Anterior cingulate cortex (tissue), 58 donors: ENCODE measurements around the gene CCSER1.

ENCODE experiments used
- DNase-seq, 58 donors: peaks; one replicate each; lab custom pipeline; 2025; lab: John Stamatoyannopoulos, UW

Gene CCSER1

DNA sequence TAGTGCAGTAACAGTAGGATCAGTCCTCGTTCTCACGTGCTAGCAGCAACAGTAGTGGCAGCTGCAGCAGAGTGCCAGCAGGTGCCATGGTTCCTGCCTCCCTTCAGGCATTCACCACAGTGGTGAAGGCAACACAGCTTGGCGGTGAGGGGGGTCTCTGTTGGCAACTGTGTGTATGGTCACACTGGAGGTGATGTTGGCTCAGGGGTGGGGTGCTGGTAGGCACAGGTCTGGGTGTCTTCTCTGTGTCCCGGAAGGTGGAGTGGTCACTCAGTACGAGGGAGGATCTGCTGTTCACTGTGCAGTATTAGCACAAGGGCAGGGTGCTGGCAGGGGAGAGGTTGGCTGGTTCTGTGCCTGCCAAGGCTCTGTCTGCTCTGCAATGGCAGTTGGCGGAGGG lies 671.8 kb downstream of the CCSER1 start:
- no peak for DNase-seq

- DNase-seq: no peak
Measured at GRCh38 chr4:90799895-90800294, 672.7 kb downstream of the CCSER1 start.

GRCh38 chr4:90815569-90815968 lies 688.4 kb downstream of the CCSER1 start:
- no peak for DNase-seq

GRCh38 chr4:90816754-90817153 lies 689.6 kb downstream of the CCSER1 start:
- DNase-seq: no peak

DNA sequence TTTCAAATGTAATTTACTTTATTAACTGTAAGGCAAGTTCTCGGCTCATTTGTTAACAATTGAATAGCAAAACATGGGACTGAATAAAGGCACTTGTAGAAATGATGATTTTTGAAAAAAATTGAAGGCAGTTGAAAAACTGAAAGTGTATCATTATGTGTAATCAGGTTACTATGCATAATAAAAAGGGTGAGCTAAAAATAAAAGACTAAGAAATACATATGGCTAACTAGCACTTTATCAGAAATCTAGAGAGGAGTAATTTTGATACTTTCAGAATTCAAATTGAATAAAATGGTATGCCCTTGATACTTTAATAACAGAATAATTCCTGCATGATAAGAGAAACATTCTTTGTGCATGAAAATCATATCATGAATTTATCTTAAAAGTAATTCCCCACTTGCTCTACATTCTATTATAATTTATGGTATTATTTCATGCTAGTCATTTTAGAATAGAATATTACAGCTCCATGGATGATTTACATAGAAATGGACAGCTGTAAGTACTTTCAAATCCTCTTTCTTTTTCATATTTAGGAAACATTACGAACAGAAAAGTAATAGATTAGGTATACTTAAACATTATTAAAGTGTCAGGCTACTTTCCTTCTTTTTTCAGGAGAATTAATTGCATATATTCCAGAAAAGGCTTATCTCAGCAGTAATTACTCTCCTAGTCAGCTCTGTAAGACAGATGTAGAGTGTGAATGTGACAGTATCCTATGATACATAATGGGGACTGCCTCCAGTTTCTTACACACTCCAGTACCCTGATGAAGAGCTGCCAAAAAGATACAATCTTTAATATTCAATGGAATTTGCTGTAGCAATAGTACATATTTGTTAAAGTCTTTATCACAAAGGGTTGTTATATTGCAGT lies 697.3 kb downstream of the CCSER1 start:
- no peak for DNase-seq

GRCh38 chr4:90825849-90826248 lies 698.7 kb downstream of the CCSER1 start:
- no peak for DNase-seq

GRCh38 chr4:90833706-90834105 lies 706.5 kb downstream of the CCSER1 start:
- no peak for DNase-seq

GRCh38 chr4:90837241-90837640 lies 710.0 kb downstream of the CCSER1 start:
- no peak for DNase-seq

- peak in 1 of 58 donors; percentile 10 for DNase-seq
Measured at GRCh38 chr4:90838859-90839258, 711.7 kb downstream of the CCSER1 start.

DNA sequence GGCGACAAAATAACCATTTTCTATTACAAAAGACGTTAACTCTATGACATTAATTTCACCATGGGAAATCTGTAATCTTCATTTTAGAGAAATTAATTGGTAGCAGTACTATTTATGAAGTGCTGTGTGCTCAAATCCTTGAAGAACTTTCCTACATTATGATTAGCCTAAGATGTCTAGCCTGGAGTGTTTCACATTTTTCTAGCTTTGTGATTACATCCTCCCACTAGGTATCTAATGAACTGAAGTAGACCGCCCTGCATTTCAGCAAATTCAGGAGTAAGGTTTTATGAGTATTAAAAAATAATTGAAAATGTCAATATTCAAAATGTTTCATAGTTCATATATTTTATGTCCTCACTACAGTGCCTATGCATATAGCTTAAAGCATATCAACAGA lies 713.1 kb downstream of the CCSER1 start:
- no peak for DNase-seq

GRCh38 chr4:90840828-90841227 lies 713.6 kb downstream of the CCSER1 start:
- no peak for DNase-seq

DNA sequence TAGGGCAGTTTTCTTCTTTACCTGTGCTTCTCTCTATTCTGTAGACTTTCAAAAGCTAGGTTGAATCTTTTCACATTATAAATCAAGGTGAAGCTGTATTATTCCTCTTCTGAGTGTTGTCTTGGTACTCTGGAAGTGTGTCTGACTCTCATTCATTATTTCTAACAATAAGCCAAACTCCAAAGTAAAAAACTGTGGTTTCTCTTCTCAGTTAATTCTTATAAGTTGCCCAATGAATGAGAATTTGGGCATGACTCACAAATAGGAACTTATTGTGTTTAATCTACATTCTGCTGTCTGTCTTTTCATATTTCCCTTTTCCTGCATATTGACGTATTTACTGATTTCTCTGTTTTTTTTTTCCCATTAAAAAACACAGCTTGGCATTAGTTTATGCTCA lies 714.5 kb downstream of the CCSER1 start:
- DNase-seq: no peak

GRCh38 chr4:90842960-90843359 lies 715.8 kb downstream of the CCSER1 start:
- DNase-seq: no peak

DNA sequence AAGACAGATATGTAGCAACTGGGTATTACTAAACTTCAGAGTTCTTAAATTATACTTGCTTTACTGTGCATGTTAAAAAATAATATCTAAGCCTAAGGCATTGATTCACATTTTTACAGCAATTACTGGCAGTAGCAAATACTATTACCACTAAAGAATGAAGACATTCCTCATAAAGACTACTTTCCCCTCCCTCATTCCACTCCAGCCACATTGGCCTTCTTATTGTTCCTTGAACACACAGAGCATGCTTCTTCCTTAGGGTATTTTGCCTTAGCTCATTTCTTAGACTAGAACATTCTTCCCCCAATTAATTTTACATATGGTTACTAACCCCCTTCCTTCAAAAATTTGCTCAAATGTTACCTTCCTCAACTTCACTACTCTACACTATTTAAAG lies 717.0 kb downstream of the CCSER1 start:
- DNase-seq: no peak

DNA sequence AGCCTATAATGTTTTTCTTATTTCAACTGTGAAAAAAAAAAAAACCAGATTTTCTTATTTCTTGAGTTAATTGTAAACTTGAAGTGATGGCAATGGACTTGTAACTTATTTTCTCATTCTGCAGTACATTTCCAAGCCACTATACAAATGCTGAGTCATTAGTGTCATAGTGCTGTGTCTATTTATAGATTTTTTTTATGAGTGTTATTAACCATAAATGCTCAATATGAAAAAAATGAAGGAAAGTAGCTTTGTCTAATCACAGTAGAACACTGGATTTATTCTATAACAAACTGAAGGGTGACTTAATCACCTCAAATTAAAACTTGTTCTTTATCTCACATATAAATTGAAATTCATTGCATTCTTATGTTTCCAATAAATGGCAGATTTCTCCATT lies 718.6 kb downstream of the CCSER1 start:
- no peak for DNase-seq

DNA sequence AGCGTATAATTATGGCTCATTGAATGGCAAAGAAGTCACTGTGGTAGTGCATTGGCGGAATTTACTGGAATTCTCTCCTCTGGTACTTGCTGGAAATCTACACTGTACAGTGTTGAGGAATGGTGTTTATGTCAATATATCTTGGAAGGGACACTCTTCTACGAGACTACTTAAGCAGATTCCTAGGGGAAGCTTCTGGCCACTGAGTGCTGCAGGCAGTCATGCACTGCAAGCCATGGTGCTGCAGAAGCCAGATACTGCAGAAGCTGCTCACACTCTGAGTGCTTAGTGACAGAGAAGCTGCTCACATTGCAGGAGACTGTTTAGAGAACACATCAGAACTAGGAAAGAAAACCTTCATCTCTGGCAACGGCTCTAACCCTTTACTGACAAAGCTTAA lies 725.0 kb downstream of the CCSER1 start:
- peak in 19 of 58 donors; percentile 0 to 50 (median 12) for DNase-seq

DNA sequence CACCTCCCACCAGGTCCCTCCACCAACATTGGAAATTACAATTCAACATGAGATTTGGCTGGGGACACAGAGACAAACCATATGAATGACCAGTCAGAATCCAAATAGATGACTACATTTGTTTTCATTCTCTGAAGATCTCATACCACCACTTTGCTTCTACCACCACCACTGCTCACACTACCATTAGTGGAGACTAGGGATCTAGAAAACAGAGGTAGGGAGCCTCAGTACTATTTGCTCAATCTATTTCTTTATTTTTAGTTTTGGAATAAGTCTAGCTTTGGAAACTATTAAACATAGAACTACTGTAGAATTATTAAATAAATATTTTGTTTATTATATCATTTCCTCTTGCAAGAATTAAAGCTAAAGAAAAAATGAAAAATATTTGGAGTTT lies 727.9 kb downstream of the CCSER1 start:
- DNase-seq: no peak

DNA sequence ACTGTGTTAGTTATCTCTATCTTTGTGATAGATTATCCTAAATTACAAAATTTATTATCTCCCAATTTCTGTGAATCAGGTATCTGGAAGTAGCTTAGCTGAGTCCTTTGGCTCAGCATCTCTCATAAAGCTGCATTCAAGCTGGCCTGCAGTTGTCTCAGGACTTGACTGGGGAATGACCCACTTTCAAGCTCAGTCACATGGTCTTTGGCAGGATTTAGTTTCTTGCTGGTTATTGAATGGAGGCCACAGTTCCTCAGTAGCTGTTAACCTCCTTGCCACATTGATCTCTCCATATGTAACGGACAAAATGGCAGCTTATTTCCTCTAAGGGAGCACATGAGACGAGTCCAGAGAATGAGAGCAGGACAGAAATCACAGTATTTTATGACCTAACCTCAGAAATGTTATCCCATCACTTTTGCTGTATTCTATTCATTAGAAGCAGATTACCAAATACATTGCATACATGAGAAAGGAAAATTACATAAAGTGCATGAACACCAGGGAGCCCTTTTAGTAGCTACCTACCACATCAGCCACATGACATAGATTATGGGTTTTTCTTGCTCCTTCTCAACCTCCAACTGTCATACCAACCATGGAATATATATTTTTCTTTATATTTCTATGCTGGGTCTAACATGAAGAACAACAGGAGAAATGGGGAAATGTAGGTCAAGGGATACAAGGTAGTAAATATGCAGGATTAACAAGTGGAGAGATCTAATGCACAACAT lies 730.1 kb downstream of the CCSER1 start:
- DNase-seq: no peak

GRCh38 chr4:90875791-90876190 lies 748.6 kb downstream of the CCSER1 start:
- no peak for DNase-seq

- no peak for DNase-seq
Measured at GRCh38 chr4:90876296-90876695, 749.1 kb downstream of the CCSER1 start.

DNA sequence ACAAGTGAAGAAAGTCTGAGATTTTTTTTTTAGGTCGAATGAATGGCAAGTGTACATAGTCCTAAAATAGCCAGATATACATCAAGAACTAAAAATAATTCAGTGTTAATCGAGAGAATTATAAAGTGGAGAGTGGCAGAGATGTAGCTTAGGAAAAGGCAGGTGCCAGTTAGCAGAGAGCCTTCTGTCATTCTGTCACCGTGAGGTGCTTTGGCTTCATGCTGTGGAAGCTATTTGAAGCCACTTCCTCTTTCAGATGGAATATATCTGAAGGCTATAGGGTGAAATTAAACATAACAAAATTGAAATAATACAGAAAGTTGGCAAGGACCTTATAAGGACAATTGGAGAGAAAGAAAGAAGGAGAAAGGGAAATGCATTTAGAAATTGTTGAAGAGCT lies 756.3 kb downstream of the CCSER1 start:
- no peak for DNase-seq

DNA sequence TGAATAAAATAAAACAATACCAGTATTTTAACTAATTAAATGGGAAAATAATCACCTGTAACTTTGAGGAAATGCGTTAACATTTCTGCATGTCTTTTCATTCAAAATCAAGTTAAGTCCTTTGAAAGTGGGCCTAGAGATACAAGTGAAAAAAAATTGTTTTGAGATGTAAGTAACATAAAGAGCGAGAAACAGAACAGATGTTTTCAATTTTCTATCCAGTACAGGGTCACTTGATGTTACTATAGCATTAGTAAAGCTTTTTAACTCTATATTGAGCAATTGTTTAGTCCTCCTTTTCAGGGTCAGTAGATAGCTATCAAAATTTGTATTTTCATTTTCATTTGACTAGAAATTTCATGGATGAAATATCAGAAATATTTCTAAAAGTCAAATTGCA lies 761.4 kb downstream of the CCSER1 start:
- DNase-seq: no peak
